CD4-positive, alpha-beta T cell treated with Interferon alpha-2 for 1 hour (primary cell): ENCODE measurements around the gene KIFC3.
"Not testable (repeated sequence)": the region's sequence is repeated elsewhere in the genome, so short reads cannot be mapped to it uniquely, and the experiment has no call there.

Source experiments
- DNase-seq, 2 donors: peaks; one replicate each; pipeline ENCODE4 v3.0.0-alpha.2; 2020 to 2022

Gene KIFC3

DNA sequence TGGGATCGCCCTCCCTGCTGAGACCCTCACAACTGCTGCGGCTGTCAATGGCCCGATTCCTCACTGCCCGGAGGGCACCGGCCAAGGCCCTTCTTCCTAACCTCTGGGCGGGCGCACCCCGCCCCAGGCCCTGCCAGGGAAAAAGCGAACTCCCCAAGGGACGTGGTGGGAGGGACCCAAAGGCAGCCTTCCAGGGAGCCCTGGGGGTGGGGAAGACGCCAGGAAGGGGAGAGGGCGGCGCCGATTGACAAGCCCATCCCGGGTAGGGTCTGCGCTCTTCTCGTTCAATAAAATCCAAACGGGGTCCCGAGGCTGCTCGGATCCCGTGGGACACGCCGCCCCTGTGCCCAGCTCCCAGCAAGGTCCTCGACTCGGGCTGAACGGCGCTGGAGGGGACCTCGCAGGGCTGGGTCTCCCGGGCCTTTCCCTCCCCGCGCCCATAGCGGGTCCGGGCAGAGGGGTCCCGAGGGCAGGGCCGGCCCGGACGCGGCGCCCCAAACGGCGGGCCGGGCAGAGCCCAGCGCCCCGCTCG is 416 bp downstream of the KIFC3 start:
- no peak for DNase-seq

DNA sequence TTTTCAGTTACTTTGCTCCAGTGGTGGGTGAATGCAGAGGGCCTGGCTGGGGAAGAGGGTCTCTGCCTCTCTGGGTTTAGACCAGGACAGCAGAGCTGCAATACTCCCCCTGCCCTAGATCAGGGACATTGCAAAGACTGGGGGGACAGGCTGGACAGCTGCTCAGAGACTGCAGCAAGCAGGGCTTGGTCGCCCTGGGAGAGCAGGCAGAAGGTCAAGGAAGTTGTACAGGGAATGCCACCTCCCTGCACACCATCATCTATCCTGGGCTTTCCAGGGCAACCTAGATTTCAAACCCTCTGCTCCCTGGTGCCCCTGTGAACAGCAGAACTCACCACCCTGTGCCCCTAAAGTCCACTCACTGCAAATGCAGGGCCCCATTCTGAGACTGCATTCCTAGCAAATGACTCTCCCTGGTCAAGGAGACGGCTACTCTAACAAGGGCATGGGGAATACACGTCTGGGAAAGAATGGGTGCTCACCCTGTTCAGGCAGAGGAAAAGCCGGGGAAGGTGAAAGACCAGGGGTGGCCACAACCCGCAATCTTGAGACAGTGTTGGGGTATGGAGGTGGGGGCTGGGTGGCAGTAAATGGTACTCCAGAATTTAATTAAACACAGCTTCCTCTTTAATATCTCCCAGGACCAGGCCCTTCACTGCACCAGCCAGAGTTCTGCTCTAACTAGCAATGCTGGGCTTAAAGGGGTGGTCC is 1.0 kb downstream of the KIFC3 start:
- no peak for DNase-seq

DNA sequence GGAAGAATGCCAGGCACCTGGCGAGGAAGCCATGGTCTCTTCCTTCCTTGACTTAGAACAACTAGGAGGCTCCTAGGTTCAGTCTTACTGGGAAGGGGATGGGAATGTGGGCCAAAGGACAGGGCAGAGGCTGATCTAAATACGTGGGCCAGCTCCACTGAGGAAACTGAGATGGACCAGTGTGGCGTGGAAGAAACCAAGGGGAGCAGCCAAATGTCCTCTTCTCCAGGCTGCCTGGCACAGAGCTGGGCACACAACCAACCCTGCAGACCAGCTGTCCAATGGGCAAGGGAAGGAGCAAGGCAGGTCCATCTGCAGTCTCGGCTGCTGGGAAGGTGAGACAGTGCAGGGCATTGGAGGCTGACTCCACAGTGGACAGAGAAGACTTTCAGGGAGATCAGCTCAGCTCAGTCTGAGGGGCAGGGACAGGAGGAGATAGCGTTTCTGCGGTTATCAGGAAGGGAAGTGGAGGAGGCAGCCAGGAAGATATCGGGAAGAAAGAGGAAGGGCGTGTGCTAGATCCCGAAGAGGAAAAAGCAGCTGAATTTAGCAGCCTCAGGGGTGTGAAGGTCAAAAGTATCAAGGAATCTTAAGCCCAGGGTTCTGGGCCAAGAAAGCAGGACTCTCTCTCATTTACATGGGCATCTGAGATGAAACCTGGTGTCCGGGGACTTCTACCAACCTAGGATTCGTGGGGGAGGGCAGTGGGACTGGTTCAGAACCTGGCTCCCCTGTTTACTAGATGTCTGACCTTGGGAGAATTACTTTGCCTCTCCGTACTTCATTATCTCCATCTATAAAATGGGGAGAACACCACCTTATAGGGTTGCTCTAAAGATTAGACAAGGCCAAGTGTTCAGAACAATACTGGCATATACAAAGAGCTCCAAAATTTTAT is 1.8 kb downstream of the KIFC3 start:
- DNase-seq: no peak

DNA sequence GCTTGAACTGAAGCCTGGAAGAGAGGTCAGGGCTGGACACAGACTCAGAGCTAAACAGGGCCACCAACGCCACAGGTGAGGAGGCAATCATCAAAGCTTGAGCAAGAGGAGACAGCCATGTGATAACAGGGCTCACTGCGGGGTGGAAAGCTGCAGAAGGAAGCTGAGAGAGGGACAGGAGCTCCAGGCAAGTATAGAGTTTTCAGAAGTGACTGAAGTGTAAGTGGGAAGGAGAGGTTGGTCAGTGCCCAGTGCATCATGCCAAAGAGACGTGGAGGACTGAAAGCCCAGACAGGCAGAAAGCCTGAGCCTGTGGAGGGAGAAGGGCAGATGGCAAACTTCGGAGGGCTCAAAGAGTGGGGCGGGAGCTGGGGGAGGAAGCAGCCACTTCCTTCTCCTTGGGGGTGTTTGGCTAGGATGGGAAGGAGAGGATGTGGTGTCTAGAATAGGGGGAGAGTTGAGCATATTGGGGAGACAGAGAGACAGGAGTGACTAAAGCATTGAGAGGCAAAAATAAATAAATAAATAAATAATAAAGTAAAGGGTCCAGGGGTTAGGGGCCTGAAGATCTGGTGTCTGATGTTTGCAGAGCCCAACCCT is 2.6 kb downstream of the KIFC3 start:
- DNase-seq: no peak

DNA sequence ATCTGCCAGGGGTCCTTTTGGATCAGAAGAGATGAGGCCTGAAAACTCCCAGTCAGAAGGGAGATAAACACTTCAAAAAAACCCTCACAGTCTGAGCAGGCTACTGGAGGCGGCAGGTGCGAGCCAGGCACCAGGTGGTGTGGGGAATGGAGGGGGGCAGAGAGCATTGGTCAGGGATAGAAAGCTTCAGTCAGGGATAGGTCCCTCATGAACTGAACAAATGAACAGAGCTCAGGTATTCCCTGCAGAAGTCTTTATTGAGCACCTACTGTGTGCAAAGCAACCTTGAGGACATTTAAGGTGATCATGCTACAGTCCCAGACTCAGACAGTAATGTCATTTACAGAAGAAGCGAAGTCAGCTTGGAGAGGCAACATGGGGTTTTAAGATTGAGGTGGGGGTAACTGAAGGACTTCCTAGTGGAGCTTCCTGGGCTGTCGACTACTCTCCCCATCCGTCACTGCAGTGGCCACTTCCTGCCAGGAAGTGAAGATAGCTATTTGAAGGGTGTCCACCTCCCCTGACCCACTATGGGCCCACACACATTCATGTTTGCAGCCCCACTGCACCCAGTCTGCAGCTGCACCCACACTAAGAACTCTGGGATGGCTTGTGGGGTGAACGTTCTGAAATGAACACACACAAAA is 3.2 kb downstream of the KIFC3 start:
- no peak for DNase-seq

DNA sequence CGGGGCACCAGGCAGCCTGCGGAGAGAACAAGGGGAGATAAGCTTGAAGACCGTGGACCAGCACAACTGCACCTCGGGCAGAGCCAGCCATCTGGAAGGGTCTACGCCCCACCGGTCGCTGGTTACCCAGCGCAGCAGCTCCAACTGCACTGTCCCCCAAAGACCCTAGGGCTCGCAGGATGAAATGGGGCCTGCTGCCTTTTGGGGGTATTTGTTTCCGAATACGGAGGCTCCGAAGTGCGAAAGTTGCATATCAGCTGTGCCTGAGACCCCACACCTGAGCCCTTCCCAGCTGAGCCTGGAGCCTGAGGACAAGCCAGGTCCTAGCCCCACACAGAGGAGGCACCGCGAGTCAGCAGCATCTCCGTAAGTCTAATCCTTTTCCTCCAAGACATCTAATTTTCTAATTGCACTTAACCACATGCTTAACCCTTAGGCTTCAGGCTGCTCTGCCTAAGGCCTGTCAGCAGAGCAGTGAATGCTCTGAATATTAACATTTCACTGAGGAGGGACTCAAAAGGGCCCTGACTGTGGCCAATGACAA is 4.0 kb downstream of the KIFC3 start:
- DNase-seq: no peak

DNA sequence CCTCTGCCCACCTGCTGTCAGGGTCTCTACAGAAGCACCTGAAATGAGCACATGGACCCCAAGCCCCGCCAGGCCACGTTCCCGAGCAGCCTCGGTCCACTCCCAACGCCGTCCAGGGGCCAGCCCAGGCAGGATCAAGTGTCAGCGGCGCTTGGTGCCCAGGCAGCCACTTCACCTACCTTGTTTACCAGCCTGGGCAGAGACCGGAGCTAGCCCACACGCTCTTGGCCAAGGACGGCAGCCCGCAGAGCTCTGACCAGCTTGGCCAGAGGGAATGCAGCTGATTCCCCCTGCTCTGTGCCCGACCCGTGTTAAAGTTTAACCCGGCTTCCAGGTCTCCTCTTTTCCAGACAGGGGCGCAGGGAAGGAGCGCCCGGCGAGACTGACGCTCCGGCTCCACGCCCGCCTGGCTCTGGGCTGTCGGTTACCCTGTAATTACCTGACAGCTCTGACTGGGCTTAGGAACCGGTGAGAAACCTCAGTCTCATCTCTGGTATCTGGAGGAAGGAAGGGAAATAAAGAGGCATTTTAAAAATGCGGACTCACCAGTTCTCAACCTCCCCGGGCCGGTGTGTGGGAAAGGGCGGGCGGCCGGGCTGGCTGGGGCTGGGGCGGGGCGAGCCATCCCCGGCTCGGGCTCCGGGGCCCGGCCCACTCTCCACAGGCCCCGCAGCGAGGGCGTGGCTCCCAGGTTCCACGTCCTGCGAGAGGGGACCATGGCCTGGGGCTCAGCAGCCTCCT is 4.6 kb downstream of the KIFC3 start:
- no peak for DNase-seq

DNA sequence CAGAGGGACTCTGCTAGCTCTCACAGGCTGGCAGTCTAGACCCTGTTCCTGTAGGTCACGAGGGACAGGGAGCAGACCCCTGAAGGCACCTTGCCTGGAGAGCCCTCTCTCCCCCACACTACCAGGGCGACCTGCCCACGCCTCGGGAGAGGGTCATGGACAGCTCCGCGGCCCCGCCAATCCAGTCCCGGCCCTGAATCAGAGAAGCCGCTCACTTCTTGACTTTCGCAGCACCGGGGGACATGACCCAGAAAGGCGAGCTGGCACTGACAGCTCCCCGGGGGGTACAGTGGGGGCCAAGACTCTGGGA is 5.1 kb downstream of the KIFC3 start:
- no peak for DNase-seq

DNA sequence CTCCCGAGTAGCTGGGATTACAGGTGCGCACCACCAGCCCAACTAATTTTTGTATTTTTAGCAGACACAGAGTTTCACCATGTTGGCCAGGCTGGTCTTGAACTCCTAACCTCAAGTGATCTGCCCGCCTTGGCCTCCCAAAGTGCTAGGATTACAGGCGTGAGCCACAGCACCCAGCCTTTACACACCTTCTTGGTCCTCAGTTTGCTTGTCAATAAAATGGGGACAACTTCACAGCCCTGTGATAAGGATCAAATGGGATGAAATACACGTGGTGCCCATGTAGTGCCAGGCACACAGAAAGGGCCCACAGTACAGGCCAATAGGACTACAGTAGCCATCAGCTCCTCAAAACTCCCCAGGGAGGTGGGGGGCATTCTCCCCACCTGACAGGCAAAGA is 6.3 kb downstream of the KIFC3 start:
- not testable (repeated sequence) for DNase-seq

DNA sequence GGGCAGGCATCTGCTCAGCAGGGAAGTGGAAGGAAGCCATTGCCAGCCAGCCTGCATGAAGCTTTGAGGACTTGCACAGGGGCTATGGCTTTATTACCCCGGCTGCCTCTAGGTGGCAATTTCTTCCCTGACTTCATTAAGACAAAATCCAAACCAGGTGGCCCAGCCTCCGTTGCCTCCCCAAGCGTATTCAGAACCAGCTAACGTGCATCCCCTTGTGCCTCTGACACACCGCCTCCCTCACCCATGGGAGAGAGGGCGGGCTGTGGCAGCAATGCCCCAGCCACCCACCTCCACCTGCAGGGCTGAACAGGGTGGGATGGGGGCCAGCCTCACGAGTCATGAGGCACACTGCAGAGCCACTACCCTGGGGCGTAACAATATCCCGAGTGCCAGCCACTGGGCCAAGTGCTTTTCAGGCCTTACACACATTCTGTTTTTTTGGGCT is 6.8 kb downstream of the KIFC3 start:
- DNase-seq: peak; percentile 25 to 49

DNA sequence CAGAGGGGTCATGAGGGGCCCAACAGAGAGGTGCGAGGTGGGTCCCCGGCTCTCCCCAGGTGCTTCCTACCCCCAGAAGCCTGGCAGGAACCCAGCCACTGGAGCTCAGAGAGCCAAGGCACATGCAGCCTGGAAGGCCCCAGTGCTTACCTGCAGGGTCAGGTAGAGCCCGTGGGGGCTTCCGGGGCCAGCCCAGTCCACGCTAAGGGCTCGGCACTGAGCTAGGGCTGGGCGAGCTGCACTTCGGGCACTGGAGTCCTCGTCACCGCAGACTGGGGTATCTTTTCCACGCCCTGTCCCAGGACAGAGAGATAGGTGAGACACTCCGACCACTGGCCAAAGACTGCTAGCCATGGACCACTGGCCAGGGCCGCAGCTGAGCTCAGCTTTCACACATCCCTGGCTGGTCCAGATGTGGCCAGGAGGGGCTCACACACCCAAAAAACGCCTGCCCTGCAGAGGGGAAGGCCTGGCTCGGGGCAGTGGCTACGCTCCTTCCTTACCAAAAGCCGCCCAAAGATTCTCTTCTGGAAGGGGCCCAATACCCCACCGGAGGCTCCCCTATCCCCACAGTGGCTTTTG is 7.4 kb downstream of the KIFC3 start:
- DNase-seq: no peak

DNA sequence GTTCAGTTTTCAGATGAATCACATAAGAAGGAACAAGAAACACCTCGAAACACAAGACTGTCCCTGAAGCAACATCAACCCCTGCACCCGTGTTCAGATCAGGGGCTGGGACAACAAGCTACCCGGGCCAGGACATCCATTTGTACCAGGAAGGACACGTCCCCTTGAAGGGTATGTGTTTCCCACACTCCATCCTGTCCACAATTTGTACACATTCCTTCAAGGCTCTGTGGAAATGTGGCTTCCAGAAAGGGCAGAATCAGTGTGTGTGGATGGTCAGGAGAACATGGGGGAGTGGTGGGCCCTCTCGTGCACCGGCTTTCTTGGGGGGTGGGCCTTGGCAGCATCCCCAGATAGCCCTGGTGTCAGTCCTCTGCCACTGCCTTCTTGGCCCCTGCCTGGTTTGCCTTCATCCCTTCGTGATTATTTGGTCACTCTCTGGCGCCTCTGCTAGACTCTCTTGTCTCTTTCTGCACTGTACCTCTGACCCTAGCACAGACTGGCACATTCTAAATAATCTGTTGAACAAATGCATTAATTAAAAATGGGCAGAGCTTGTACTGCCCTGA is 10.3 kb downstream of the KIFC3 start:
- DNase-seq: no peak

DNA sequence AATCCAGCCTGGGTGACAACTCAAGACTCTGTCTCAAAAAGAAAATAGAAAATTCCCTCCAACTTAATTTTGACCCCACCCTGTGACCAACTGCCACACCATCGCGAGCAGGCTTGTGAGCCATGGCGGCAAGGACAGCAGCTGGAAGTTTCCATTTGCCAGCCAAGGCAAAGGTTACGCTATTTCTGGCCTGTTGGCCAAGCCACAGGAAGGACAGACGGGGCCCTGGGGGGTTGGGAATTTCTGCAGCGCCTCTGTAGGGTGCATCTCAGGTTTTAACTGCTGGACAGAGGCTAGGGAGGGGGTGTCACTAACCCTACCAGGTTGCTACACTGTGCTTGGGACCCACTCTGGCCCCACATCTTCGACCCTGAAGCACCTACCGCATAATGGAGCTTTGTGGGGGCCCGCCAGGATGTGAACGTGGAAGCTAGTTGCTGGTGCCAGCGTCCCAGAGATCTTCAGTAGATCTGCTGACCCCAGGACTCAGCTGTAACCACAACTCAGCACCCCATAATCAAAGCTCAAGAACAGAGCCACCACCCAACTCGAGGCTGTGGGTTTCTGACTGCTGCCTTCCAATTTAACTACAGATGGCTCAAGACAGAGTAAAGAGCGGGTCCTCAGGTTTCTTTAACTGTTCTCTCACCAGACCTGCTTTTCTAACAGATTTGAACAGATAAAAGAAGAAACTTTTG is 10.9 kb downstream of the KIFC3 start:
- no peak for DNase-seq

DNA sequence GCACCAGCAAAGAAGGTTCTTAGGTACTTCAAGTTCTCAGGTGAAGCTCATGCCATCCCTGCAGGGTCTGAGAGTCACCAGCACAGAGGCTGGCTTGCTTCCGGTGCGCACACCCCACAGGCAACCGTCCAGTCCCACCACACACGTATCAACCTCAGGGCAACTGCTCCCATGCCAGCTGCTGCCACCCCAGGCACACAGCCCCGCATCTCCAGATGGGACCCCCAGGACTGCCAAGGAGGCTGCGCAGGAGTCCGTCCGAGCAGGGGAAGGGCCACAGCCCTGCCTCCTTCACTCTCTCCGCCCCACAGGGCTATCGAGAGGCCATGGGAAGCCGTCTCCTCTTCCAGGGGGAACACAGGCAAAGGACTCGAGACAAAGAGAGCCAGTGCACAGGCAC is 13.3 kb downstream of the KIFC3 start:
- DNase-seq: no peak

DNA sequence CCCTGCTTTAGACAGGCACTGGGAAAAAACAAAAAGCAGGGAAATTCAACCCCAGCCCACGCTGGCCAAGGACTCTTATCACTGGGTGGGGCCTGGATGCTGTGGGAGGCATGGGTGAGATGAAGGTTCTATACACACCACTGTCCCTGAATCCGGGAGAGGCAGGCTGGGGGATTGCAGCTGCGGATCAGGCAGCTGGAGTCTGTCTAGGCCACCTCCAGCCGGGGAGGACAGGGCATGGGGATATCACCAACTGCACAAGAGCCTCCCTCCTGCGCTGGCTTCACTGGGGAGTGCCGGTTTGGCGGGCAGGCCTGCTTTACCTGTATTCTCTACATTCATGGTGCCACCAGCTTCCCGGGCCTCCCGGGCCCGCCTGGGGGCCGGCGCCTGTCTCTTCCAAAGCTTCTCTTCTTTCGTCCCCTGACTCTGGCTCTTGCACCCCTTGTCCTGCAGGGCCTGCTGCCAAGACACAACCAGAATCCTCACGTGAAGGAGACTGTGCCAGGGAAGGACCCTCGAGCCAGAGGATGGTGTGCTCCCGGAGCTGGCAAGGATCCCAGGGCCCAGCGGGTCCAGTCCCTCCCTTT is 13.9 kb downstream of the KIFC3 start:
- no peak for DNase-seq

DNA sequence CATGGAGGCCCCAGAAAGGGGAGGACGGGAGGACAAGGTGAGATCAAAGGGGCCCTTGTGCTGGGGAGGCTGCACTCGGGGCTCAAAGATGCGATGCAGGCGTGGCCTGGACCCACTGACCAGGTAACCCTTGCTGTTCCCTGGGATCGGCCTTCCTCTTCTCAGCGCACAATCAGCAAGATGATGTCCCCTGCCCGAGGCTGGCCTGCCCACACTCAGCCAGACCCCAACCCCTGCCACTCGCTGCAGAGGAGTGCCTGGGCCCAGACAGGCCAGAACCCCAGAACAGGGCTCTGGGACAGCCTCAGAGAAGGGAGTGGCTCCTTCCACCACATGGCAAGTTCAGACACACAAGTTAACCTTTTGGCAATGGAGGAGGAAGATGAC is 14.8 kb downstream of the KIFC3 start:
- no peak for DNase-seq

DNA sequence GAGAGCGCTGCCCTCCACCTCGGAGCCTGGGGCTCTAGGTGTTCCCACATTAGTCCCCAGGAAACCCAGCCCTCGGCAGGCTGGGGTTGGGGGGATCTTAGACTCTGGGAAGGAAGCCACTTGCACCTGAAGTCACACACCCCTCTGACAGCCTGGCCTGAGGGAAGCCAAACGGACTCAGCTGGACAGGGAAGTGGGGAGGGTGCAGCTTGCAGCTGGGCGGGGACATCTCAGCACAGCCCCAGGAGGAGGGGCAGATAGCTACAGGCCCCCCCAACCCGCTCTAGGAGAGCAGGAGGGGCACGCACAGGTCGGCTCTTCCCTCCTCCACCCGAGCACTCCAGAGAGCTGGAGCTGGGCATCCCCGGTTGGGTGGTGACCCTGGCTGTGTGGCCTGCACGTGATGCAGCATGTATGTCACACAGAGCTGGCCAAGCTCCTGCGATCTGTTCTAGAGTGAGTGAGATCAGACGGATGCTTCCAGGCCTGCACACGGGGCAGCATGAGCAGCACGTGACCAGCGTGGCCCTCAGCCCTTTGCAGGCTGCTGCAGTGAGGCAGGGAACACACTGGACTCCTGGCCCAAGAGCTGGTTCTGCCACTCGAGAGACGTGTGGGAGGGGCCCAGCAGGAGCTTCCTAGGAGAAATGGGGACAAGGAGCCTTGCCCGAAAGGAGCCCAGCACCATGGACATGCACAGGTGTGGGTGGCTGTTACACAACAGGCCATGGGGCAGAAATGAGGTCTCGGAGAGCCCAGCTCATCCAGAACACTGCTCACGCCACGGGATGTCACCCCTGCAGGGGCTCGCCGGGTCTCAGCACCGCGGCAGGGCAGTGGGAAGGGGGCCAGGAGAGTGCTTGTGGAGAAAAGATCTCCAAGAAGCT is 15.4 kb downstream of the KIFC3 start:
- DNase-seq: no peak

DNA sequence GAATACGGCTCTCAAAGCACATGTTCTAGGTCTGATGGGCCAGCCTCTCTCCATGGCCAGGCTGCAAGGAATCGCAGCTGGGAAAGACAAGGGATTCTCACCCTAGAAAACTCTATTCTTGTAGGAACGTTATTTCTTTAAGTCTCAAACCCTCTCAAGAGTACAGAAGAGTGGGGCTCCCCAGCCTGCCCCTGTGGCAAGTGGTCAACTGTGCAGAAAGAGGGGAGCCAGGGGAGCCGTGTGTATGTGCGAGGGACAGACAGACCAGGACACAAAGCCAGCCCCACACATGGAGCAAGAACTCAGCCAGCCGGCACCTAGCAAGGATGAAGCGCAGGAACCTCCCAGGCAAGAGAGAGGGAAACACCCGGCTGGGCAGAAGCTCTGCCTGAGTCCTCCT is 16.4 kb downstream of the KIFC3 start:
- DNase-seq: no peak

DNA sequence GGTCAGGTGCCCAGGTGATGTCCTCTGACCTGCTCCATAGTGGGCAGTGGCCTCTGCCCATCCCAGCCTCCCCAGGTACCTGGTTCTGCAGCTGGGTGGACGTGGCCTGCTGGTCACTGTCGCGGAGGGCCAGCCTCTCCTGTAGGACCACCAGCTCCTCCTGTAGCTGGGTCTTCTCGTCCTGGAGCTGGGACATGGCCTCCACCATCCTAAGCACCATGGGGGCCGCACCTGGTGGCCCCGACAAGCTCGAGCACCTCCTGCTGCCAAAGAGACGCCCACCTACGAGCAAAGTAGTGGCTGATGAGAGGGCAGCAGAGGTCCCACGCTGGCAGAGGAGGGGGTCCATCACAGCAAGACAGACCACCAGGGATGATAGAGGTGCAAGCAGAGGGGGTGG is 16.9 kb downstream of the KIFC3 start:
- DNase-seq: no peak
